ENCODE data around the gene C1QTNF9.

Gene C1QTNF9

DNA sequence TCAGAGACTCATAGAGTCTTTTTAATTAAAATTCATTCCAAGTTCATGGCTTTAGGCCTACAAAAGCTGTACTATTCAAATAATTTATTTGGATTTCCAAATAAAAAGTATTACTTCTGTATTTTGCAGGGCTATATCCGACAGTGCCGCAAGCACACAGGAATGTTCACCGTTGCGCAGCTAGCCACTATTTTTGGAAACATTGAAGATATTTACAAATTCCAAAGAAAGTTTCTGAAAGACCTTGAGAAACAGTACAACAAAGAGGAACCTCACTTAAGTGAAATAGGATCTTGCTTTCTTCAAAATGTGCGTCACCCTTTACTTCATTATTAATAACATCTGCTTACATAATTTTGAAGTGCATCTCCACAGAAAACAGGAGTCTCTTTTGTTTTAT, 20.5 kb upstream of the C1QTNF9 start:
- H3K4me3 ChIP-seq (ENCODE audit: low read depth, low read length) = no peak overlapping the region
- TF ChIP-seq, protein P1, sequence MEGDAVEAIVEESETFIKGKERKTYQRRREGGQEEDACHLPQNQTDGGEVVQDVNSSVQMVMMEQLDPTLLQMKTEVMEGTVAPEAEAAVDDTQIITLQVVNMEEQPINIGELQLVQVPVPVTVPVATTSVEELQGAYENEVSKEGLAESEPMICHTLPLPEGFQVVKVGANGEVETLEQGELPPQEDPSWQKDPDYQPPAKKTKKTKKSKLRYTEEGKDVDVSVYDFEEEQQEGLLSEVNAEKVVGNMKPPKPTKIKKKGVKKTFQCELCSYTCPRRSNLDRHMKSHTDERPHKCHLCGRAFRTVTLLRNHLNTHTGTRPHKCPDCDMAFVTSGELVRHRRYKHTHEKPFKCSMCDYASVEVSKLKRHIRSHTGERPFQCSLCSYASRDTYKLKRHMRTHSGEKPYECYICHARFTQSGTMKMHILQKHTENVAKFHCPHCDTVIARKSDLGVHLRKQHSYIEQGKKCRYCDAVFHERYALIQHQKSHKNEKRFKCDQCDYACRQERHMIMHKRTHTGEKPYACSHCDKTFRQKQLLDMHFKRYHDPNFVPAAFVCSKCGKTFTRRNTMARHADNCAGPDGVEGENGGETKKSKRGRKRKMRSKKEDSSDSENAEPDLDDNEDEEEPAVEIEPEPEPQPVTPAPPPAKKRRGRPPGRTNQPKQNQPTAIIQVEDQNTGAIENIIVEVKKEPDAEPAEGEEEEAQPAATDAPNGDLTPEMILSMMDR (IDR thresholded peaks at IDR 0.05; ENCODE audit: low read depth, low read length) = no peak
- in situ Hi-C loops (cut with HindIII; ENCODE audit: low sequenced_read_pairs) = no loop called here
- peak; percentile 20 for DNase-seq (ENCODE audit: low read depth, low spot score)

DNA sequence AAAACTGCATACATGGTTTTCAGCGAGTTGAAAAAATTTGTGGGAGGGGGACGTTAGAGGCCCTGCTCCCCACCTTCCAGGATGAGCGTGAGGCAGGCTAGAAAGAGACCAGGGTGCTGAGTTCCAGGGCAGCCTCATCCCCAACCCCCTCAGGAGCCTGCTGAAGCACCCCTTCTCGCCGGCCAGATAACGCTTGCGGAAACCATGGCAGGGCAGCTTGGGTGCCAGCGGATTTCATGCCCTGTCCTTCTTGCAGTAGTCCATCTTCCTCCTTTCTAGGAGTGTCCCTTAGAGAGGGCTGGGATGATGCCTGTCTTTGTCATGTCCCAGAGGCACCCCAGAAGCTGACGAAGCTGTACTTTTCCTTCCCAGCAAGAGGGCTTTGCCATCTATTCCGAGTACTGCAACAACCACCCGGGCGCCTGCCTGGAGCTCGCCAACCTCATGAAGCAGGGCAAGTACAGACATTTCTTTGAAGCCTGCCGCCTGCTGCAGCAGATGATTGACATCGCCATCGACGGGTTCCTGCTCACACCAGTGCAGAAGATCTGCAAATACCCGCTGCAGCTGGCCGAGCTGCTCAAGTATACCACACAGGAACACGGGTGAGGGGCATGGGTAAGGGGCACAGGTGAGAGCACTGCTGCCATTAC, 19.0 kb upstream of the C1QTNF9 start:
- H3K4me3 ChIP-seq (ENCODE audit: low read depth, low read length) = no peak overlapping the region
- in situ Hi-C loops (cut with HindIII; ENCODE audit: low sequenced_read_pairs) = no loop called here
- TF ChIP-seq, protein P1 (IDR thresholded peaks at IDR 0.05; ENCODE audit: low read depth, low read length) = no peak
- no peak for DNase-seq (ENCODE audit: low read depth, low spot score)

DNA sequence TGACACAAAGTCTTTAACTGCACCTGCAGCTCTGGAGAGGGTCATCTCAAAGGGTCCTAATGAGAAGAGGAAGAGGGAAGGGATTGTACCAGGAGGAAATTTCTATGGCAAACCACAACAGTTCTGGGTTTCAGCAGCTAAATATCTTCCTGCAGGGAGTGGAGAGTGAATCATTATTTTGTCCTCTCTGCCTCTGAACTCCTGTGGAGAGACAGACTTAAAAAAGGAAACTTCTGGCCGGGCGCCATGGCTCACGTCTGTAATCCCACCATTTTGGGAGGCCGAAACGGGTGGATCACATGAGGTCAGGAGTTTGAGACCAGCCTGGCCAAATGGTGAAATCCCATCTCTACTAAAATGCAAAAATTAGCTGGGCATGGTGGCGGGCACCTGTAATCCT, 16.9 kb upstream of the C1QTNF9 start:
- TF ChIP-seq, protein P1 (IDR thresholded peaks at IDR 0.05; ENCODE audit: low read depth, low read length) = no peak
- no peak overlapping the region for H3K4me3 ChIP-seq (ENCODE audit: low read depth, low read length)
- in situ Hi-C loops (cut with HindIII; ENCODE audit: low sequenced_read_pairs) = no loop called here
- peak; percentile 82 for DNase-seq (ENCODE audit: low read depth, low spot score)

GRCh38 chr13:24293746-24294145, 15.6 kb upstream of the C1QTNF9 start:
- no peak overlapping the region for H3K4me3 ChIP-seq (ENCODE audit: low read depth, low read length)
- in situ Hi-C loops (cut with HindIII; ENCODE audit: low sequenced_read_pairs) = no loop called here
- TF ChIP-seq, protein P1 (IDR thresholded peaks at IDR 0.05; ENCODE audit: low read depth, low read length) = no peak
- no peak for DNase-seq (ENCODE audit: low read depth, low spot score)

DNA sequence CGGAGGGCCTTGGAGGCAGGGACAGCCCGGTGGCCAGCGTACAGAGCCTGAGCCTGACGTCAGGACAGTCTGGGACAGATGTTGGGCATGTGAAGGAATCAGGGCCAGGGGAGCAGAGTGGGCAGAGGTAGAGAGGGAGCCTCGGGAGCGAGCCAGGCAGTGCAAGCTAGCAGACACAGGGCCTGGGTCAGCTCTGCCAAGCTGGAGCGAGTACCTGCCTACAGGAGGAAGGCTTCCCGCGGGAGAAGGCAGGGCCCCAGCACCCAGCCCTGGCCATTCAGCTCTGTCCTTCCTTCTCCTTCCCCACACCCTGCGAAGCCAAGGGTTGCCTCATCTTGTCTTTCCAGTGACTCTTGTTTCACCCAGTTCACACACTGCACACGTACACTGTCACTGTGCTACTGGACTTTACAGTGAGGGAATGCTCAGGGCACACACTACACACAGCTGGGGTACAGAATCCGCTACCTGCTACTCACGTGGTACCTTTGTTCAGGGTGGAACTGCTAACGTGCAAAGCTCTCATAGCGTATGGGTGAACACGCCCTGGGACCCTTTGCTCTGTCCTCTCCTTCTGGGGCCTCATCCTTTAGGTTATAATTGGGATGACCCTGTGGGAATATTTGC, 9.8 kb upstream of the C1QTNF9 start:
- no peak overlapping the region for H3K4me3 ChIP-seq (ENCODE audit: low read depth, low read length)
- no peak for DNase-seq (ENCODE audit: low read depth, low spot score)
- in situ Hi-C loops (cut with HindIII; ENCODE audit: low sequenced_read_pairs) = no loop called here
- TF ChIP-seq, protein P1 (IDR thresholded peaks at IDR 0.05; ENCODE audit: low read depth, low read length) = no peak

DNA sequence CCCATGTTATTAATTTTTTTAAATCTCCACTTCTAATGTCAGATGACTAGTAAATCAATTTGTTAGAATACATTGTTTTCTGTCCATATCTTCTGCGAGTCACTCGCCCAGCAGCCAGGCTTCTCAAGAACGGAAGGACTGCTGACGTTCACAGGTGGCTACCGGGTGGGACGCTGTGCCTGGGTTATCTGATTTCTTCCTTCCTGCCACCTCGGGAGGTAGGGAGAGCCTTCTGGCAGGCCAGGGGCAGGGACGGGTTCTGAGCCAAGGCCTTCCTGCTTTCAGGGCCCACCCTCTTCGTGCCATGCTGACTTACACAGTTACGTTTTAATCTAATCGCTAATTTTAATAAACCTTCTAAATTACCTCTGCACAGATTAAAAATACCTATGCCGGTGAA, 7.9 kb upstream of the C1QTNF9 start:
- TF ChIP-seq, protein P1 (IDR thresholded peaks at IDR 0.05; ENCODE audit: low read depth, low read length) = no peak
- DNase-seq (ENCODE audit: low read depth, low spot score) = no peak
- H3K4me3 ChIP-seq (ENCODE audit: low read depth, low read length) = no peak overlapping the region
- in situ Hi-C loops (cut with HindIII; ENCODE audit: low sequenced_read_pairs) = no loop called here

All from astrocyte of the spinal cord (primary cell).